Measurements from ENCODE around the gene ADAMTS17. TPM values are rescaled to one million over a fixed set of nuclear protein-coding genes. Genes with fewer than 3 reads are reported as not detected.

Gene ADAMTS17
- total and polyA plus RNA-seq, 9 of the 15 experiments (the other 6 are each of a cell fraction or from before 2014, with no cell fraction given), result 0.01 to 0.14 (median 0.07) TPM; not detected in 6

GRCh38 chr15:100001405-100001804 is 340.4 kb downstream of the ADAMTS17 start:
- FAIRE-seq, result no peak
- H3K79me2 ChIP-seq (ENCODE audit: control insufficient read depth, insufficient read depth, low read length), result no peaks in the 10 kb centered on the region
- H2AFZ ChIP-seq (ENCODE audit: low read depth, low read length), result no peak overlapping the region
- TF ChIP-seq NONO (IDR thresholded peaks at IDR 0.05; ENCODE audit: low read depth in 2 of 2, low read length in 1 of 2), result no peak
- TF ChIP-seq TAL1 (IDR thresholded peaks at IDR 0.05), result no peak
- no peak for TF ChIP-seq CBX8 (IDR thresholded peaks at IDR 0.05; ENCODE audit: borderline replicate concordance, extremely low read depth, low read depth, low read length, poor library complexity, severe bottlenecking)
- TF ChIP-seq PYGO2 (tag; IDR thresholded peaks at IDR 0.05), result no peak
- no peak for TF ChIP-seq MCM3 (IDR thresholded peaks at IDR 0.05)
- no peak for TF ChIP-seq NFXL1 (CRISPR knock-in tag; IDR thresholded peaks at IDR 0.05)
- no TSS peak for BruUV-seq (replicated peaks)
- no peaks in the 10 kb centered on the region for H4K20me1 ChIP-seq (replicated peaks; ENCODE audit: control insufficient read depth, insufficient read depth, low read length)
- in situ Hi-C loops (cut with MboI), result no loop called here
- peaks cover 6 to 62% of the 10 kb centered on the region in 2 experiments; a peak in 4 of 5 replicates for H3K27me3 ChIP-seq (ENCODE audit: control insufficient read depth in 2 of 2, insufficient read depth in 2 of 2, low read length in 2 of 2)
- H3K4me3 ChIP-seq, result no peak overlapping the region
- ATAC-seq, result no peak
- ChIA-PET POLR2A (no interaction called here), CTCF (ENCODE audit: low intra/inter-chr PET ratio) (no interaction called here)
- WGBS (ENCODE audit: insufficient coverage, low coverage, missing lambda C conversion rate), result 0% methylated on average over 10 of the region's 10 CpGs
- H3K4me2 ChIP-seq (ENCODE audit: insufficient read depth, low read length), result no peak overlapping the region
- no peak overlapping the region for H3K9ac ChIP-seq (ENCODE audit: insufficient read depth in 1 of 2, low read depth in 2 of 2, low read length in 2 of 2)
- H3K4me1 ChIP-seq (replicated peaks in 1 of 2; ENCODE audit: control insufficient read depth in 2 of 2, insufficient read depth in 2 of 2, low read length in 2 of 2), result no peaks in the 10 kb centered on the region
- H3K27ac ChIP-seq (ENCODE audit: extremely low read depth, low read depth, low read length), result no peak overlapping the region
- H3K36me3 ChIP-seq (ENCODE audit: control insufficient read depth, insufficient read depth, low read length), result no peaks in the 10 kb centered on the region
- no peaks in the 10 kb centered on the region for H3K9me1 ChIP-seq (ENCODE audit: control insufficient read depth, insufficient read depth, low read length)
- intact Hi-C loops (cut with micrococcal nuclease), result no loop called here
- DNase-seq (ENCODE audit: extremely low read depth in 1 of 4, low spot score in 3 of 4), result no peak
- H3K9me3 ChIP-seq (replicated peaks; ENCODE audit: control insufficient read depth, insufficient read depth, low read depth, low read length), result no peaks in the 10 kb centered on the region
